Effector memory CD4-positive, alpha-beta T cell (primary cell): ENCODE data around the gene GORASP1.
A peak's percentile ranks its signal among the peaks of the same experiment; 100 is the strongest.

Experiments
- DNase-seq, 3 donors: peaks; one replicate each; pipeline ENCODE4 v3.0.0-alpha.2; 2020
- H3K27ac ChIP-seq: 2 replicates; pipeline ENCODE4 v1.7.0; 2013; ENCODE audit warnings: mild to moderate bottlenecking, low read length, moderate library complexity; ENCODE audit not compliant: insufficient read depth, poor library complexity, severe bottlenecking
- H3K27me3 ChIP-seq: replicated peaks from 2 replicates; pipeline ENCODE4 v1.7.0; 2013; ENCODE audit warnings: mild to moderate bottlenecking, low read length; ENCODE audit not compliant: insufficient read depth, control insufficient read depth, poor library complexity, severe bottlenecking
- H3K36me3 ChIP-seq: 2 replicates; pipeline ENCODE4 v1.7.0; 2013; ENCODE audit warnings: mild to moderate bottlenecking, low read length, moderate library complexity; ENCODE audit not compliant: control insufficient read depth, insufficient read depth
- H3K4me1 ChIP-seq: 2 replicates; pipeline ENCODE4 v1.7.0; 2013; ENCODE audit warnings: low read length, mild to moderate bottlenecking; ENCODE audit not compliant: control insufficient read depth, insufficient read depth, poor library complexity, severe bottlenecking
- H3K4me3 ChIP-seq: 2 replicates; pipeline ENCODE4 v1.7.0; 2013; ENCODE audit warnings: low read length, low read depth, mild to moderate bottlenecking; ENCODE audit not compliant: insufficient read depth, poor library complexity, severe bottlenecking
- H3K9me3 ChIP-seq: 2 replicates; pipeline ENCODE4 v1.7.0; 2013; ENCODE audit warnings: mild to moderate bottlenecking, low read length, moderate library complexity; ENCODE audit not compliant: control insufficient read depth
- total RNA-seq, 3 donors: gene quantifications; one replicate each; lab custom pipeline; 2026; lab: John Stamatoyannopoulos, UW

Gene GORASP1
- total RNA-seq, result 31.2 to 33.5 (median 33.5) reads per million in 3 donors

DNA sequence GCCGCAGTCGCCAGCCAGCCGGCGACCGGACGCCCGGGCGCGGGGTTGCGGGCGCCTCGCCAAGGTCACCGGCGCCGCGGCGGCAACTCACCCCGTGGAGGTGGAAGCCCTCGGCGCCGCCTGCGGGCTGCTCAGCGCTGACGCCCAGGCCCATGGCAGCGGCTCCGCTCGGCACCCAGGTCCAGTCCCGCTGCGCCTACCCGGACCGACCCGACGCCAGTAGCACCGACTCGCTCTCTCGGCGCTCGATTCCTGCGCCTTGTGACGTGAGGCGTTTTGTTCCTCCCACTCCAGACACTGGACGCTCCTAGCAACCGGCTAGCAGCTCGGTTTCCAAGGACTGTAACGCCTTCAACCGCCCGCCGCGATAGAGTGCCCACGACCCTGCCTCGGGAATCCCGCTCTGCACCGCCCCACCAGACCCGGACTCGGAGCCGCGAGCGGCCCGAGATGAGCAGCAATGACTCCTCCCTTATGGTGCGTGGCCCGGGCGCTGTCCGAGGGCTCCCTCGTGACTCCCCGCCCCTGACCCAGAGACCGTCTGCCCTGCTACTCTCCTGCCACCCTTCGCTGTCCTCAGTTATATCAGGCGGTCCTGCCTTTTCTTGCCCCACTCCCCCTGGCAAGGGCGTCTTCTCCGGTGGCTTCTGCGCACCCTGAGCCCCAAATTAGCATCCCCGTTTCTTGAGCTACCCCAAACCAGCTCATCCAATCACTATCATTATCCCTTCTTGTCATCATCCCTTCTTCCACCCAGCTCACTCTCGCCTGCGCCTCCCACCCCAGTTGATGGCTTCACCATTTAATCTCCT is at the start of gene GORASP1, which contains the start of gene TTC21A:
TSS of gene GORASP1 (minus strand) at position 240 of the 812 bp plus-strand sequence. CDS start at position 154, 86 bp downstream.
TSS of gene TTC21A (plus strand) at position 293 of the 812 bp plus-strand sequence. CDS start at position 451, 158 bp downstream.
- Histone ChIP-seq H3K9me3 (no peaks in the 10 kb centered on the region), H3K27me3 (no peaks in the 10 kb centered on the region), H3K4me3 (peak within 1 kb of the TSS; percentile 91), H3K36me3 (no peaks in the 10 kb centered on the region), H3K27ac (peak within 1 kb of the TSS; percentile 70), H3K4me1 (peaks cover 20% of the 10 kb centered on the region)
- peak; percentile 44 to 66 (median 62) for DNase-seq

DNA sequence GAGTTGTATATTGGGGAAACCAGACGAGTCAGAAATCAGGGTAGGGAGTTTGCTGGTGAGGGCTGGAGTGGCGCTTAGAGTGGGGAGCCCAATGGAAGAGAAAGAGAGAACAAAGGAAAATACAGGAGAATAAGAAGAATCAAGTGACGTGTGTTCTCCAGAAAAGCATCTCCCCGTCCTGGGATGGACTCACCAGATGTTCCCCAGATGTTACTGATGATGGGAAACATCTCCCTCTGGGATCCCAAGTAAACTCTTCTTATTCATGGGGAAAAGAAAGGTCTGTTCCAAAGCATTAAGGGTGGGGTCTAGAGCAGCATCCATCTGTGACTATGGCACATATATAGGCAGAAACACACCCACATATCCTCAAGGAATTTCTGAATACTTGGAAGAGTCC is 49.0 kb upstream of the GORASP1 start:
- no peak overlapping the region for H3K27ac ChIP-seq
- H3K4me1 ChIP-seq, result peaks cover 13% of the 10 kb centered on the region
- DNase-seq, result no peak

DNA sequence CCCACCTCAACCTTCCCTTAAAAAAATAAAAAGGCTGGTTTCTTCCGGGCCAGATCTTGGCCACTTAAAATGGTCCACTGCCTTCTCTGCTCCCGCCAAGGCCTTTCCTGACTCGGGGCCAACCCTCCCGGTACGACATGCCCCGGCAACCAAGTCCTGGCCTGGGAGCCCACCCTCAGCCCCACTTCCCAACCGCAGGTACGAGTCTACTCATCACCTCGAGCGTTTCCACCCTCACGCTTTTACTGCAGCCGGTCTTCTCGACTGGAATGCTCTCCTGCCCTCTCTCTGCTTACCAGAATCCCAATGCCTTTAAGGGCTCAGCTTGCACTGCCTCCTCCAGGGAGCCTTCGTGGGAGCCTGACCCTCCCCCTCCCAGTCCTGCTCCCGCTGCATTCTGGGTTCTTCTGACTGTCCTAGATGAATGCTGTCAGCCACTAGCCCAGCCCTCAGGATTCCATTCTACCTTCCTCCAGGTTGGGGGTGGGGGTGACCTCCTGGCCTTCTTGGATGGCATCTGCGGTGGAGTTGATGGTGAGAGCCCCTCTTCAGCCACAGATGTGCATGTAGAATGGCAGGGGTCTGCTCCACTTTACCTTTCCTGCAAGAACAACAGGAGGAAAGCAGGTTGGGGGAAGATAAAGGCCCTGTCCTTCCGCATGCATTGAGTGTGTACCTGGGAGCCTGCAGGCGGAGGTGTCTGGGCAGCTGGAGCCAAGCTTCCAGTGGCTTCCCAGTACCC is 47.0 kb upstream of the GORASP1 start:
- no peak overlapping the region for H3K4me3 ChIP-seq
- peaks cover 32% of the 10 kb centered on the region for H3K4me1 ChIP-seq
- no peaks in the 10 kb centered on the region for H3K36me3 ChIP-seq
- no peaks in the 10 kb centered on the region for H3K9me3 ChIP-seq
- no peak for DNase-seq
- peak overlapping the region; percentile 99 for H3K27ac ChIP-seq
- no peaks in the 10 kb centered on the region for H3K27me3 ChIP-seq

More for the DNA sequence above, 49.0 kb upstream of the GORASP1 start:
- Histone ChIP-seq H3K9me3 (no peaks in the 10 kb centered on the region), H3K4me3 (no peak overlapping the region), H3K36me3 (no peaks in the 10 kb centered on the region), H3K27me3 (no peaks in the 10 kb centered on the region)

DNA sequence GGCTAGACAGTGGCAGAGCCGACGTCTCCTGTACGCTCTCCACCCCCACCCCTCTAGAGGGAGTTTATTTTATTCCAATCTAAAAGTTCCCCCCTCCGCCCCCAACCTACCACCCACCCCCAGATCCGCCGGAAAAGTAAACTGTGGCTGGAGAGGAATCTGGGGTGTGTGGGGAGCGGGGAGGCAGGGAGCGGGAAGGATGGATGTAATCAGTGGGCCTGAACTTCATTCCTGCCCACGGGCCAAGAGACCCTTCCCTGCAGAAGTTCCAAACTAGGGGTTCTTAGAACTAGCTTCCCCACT is 46.5 kb upstream of the GORASP1 start:
- Histone ChIP-seq H3K4me1 (peaks cover 37% of the 10 kb centered on the region), H3K27ac (peak overlapping the region; percentile 99), H3K36me3 (no peaks in the 10 kb centered on the region), H3K9me3 (no peaks in the 10 kb centered on the region), H3K4me3 (peak overlapping the region; percentile 49), H3K27me3 (no peaks in the 10 kb centered on the region)
- DNase-seq, result no peak

DNA sequence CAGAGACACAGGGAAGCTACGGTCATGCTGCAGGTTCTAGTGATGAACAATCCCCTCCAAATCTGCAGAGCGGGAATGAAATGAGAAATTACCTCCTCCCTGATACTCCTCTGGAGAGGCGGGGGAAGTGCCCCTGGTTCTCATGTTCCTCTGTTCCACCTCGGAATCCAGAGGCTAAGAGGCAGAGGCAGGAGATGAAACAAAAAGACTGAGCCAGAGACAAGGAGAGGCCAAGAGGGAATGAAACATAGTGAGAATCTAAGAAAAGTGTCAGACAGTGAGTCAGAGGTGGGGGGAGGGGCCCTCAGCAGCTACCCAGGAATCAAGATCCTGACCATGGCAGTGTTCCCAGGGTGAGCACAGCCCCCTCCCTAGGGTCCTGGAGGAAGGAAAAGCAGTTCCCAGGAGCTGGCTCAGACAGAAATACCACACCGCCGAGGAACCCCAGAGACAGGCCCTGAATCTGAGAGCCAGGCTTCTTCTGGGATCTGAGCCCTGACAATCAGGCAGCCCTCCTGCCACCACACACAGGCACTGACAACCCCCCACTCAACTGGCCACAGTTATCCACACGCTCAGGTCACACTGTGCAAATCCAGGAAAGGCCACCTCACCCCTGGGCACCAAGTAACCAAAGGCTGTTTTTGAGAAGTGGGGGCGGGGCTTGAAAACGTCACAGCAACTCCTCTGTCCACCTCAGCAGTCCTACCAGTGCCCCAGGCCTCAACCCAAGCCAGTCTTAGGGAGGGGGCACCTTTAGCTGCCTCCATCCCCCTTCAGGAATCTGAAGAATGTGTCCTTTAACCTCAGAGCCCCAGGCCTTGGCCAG is 43.6 kb upstream of the GORASP1 start:
- Histone ChIP-seq H3K9me3 (no peaks in the 10 kb centered on the region), H3K4me3 (peak overlapping the region; percentile 91), H3K27ac (peak overlapping the region; percentile 99), H3K4me1 (peaks cover 66% of the 10 kb centered on the region), H3K36me3 (peaks cover 7% of the 10 kb centered on the region), H3K27me3 (no peaks in the 10 kb centered on the region)
- DNase-seq, result peak; percentile 42 to 58 (median 54)

DNA sequence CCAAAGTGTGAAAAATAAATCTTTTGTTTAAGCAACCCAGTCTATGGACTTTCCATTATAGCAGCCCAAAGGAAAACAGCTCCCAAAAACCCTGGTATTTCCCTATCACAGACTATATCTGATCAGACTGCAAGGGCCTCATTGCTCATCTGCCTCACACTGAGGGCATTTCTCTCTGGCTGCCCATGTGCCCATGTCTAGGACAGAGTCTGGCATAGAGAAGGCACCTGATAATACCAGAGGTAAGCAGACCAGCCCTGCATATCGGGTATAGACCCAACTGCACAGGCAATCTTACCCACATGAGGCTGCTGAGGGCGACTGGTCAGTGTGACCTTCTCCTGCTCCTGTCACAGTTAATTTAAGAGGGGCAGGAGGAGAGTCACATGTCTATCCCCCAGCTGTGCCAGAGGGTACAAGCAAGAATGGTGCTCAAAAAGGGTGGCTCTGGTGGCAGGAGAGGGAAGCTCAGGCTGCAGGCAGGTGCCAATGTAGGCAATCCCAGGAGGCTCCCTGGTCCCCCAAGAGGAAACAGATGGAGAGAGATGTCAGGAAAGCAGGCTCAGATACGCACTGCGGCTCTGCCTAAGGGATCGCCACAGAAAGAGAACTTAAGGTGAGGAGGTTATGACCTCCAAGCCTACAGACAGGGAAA is 42.8 kb upstream of the GORASP1 start:
- DNase-seq, result no peak
- Histone ChIP-seq H3K27ac (peak overlapping the region; percentile 99), H3K4me3 (peak overlapping the region; percentile 91), H3K36me3 (peaks cover 14% of the 10 kb centered on the region), H3K9me3 (no peaks in the 10 kb centered on the region), H3K27me3 (no peaks in the 10 kb centered on the region), H3K4me1 (peaks cover 68% of the 10 kb centered on the region)

DNA sequence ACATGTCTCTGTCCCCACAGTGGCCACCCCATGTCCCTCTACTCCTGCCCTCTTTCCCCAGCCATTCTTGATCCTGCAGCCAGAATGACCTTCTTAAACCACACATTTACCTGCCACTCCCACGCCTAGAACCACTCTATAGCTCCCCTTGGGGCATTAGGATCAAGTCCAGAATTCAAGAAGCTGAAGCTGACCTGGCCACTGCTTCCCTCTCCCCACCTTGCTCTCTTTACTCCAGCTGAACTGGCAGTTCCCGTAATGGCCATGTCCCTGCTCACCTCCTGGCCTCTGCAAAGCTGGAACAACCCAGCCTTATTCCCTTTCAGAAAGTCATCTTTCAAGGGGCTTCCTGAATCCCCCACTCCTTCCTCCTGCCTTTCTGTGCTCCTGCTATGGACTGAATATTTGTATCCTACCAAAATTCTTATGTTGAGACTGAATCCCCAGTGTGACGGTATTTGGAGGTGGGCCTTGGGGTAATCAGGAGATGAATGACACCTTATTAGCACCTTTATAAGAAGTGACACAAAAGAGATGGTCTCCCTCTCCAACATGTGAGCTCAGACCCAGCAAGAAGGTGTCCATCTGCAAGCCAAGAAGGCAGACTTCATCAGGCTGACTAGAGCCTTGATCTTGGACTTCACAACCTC is 42.2 kb upstream of the GORASP1 start:
- DNase-seq, result no peak
- Histone ChIP-seq H3K4me3 (no peak overlapping the region), H3K4me1 (peaks cover 68% of the 10 kb centered on the region), H3K36me3 (peaks cover 21% of the 10 kb centered on the region), H3K27me3 (no peaks in the 10 kb centered on the region), H3K27ac (peak overlapping the region; percentile 99), H3K9me3 (no peaks in the 10 kb centered on the region)

DNA sequence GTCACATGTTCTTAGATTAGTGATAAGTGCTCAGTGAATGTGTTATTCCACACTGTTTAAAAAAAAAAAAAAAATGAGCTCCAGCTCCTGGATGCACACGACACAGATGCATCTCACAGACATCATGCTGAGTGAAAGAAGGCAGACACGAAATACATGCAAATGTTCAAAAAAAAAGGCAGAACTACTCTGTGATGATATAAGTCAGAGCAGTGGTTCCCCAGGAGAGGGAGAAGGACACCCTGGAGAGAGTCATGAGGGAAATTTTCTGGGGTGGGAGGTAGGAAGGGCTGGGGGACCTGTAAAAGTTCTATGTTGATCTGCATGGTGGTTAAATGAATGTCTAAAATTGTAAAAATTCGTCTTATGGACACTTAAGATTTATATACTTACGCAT is 41.6 kb upstream of the GORASP1 start:
- H3K27me3 ChIP-seq, result no peaks in the 10 kb centered on the region
- DNase-seq, result no peak
- H3K4me3 ChIP-seq, result peak overlapping the region; percentile 36

More for the DNA sequence above, 41.6 kb upstream of the GORASP1 start:
- H3K36me3 ChIP-seq, result peaks cover 26% of the 10 kb centered on the region
- H3K9me3 ChIP-seq, result no peaks in the 10 kb centered on the region
- peaks cover 68% of the 10 kb centered on the region for H3K4me1 ChIP-seq
- H3K27ac ChIP-seq, result peak overlapping the region; percentile 74
